D721Med (cell line): ENCODE results near the gene ADAMTS16.

Source experiments
- DNase-seq: peaks from one replicate; pipeline ENCODE4 v3.0.0; 2011; ENCODE audit warnings: low spot score; ENCODE audit not compliant: insufficient read length
- FAIRE-seq: peaks from 2 replicates; lab custom pipeline; 2011; peaks lifted over from hg19 to GRCh38; lab: Jason Lieb, UNC
- TF ChIP-seq, protein P1 (sequence below): IDR thresholded peaks from 2 replicates; pipeline ENCODE4 v1.5.1; 2012; ENCODE audit warnings: mild to moderate bottlenecking, control low read depth; ENCODE audit not compliant: insufficient read depth; ENCODE audit errors: missing control alignments

ADAMTS16 gene

DNA sequence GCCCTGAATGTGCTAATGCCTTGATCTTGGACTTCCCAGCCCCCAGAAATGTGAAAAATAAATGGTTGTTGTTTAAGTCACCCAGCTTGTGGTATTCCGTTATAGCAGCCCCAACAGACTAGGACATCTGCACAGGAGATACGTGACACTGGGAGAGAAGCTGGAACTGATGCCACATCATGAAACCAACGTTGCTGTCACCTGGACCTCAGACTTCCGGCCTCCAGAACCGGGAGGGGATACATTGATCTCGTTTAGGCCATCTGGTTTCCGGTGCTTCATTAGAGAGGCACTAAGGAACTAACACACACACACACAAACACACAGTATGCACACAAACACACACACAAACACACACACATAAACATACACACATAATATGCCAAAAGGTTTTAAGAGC, 207.3 kb downstream of the ADAMTS16 start:
- FAIRE-seq = no peak

DNA sequence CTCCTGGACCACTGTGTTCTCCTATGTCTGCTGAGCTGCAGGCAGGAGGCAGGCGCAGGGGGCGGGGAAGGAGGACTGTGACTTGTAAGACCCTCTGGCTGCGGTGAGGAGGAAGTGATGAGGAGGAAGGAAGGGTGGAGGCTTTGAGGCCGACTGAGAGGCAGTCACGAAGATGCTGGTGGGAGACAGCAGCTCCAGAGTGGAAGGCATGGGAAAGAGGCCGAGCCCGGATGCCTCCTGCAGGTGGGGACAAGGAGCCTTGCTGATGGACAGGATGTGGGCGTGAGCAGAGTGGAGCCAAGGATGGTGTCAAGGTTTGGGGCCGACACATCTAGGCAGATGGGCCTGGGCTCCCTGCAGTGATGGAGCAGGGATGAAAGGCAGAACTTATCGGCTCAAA, 208.0 kb downstream of the ADAMTS16 start:
- no peak for FAIRE-seq
- DNase-seq = no peak
- TF ChIP-seq, protein P1, sequence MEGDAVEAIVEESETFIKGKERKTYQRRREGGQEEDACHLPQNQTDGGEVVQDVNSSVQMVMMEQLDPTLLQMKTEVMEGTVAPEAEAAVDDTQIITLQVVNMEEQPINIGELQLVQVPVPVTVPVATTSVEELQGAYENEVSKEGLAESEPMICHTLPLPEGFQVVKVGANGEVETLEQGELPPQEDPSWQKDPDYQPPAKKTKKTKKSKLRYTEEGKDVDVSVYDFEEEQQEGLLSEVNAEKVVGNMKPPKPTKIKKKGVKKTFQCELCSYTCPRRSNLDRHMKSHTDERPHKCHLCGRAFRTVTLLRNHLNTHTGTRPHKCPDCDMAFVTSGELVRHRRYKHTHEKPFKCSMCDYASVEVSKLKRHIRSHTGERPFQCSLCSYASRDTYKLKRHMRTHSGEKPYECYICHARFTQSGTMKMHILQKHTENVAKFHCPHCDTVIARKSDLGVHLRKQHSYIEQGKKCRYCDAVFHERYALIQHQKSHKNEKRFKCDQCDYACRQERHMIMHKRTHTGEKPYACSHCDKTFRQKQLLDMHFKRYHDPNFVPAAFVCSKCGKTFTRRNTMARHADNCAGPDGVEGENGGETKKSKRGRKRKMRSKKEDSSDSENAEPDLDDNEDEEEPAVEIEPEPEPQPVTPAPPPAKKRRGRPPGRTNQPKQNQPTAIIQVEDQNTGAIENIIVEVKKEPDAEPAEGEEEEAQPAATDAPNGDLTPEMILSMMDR = no peak

More for the DNA sequence above, 207.3 kb downstream of the ADAMTS16 start:
- TF ChIP-seq, protein P1 = no peak
- no peak for DNase-seq

DNA sequence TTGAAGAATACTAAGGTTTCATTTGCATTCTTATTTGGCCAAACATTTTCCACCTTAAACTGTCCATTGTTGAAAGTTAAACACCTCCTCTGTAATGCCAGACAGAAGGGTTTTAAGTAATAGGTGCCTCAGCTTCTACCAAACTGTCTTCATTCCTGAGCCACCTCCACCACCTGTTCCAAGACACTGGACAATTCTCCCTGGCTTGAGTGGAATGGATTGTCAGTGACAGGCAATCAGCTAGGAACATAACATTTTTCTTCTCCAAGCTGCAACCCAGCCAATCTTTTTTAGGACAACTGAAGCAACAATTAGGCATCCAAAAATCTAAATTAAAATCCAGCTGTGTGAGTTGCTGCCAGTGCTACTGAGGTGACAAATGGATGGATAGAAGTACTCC, 208.4 kb downstream of the ADAMTS16 start:
- DNase-seq (no peak), FAIRE-seq (no peak)
- TF ChIP-seq, protein P1 = no peak

DNA sequence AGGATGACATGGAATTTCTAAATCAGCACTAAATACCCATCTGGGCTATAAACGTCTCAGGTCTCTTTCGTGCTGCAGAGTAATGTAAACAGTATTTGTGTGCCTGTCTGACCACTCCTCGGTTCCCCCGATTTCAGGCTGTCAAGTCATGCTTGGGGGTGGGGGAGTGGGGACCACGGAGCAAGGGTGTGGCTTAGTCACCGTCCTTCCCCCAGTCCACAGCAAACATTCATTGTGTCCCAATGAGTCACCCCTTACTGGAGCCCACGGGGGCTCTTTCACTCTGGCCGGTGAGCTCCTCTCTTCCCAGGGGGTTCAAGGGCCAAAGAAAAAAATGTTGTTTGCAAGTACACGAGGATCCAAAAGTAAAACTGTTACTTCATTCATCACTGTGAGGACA, 210.0 kb downstream of the ADAMTS16 start:
- TF ChIP-seq, protein P1 = no peak
- no peak for FAIRE-seq
- DNase-seq = no peak

DNA sequence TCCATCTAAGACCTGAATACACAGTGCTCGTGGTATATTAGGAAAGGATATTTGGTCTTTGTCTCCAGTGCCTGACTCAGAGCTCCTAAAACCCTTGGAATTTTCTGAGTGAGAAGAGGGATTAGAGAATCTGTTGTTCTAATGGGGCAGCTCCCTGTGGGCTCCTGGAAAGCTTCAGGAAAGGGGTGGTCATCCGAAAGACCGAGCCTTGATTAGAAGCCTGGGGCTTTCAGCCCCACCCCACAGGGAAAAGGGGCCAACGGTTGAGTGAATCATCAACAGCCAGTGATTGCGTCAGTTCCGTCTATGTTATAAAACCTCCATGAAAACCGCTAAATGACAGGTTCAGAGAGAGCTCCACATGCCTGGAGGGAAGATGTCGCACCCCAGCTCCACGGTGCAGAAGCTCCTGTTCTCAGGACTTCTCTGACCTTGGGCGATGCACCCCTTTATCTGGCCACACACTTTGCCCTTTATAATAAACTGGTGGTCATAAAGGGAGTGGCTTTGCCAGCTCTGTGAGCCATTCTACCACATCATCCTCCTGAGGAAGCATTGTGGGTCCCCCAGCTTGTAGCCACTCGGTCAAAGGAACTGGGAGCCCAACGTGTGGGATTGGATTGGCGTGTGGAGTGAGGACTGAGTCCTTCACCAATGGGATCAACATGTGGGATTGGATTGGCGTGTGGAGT, 211.3 kb downstream of the ADAMTS16 start:
- no peak for FAIRE-seq
- no peak for DNase-seq
- TF ChIP-seq, protein P1 = no peak

DNA sequence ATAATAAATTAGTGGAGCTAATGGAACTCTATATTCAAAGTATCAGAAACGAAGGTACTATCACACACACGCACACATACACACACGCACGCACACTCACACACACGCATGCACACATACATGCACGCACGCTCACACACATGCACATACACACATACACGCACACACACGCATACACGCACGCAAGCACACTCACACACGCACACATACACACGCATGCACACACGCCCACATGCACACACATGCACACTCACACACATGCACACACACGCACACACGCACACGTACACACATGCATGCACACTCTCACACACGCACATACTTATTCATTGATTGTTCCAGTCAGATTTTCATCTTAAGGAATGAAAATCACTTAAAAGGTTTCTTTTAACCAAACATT, 212.5 kb downstream of the ADAMTS16 start:
- DNase-seq = no peak
- FAIRE-seq = no peak
- TF ChIP-seq, protein P1 = no peak

DNA sequence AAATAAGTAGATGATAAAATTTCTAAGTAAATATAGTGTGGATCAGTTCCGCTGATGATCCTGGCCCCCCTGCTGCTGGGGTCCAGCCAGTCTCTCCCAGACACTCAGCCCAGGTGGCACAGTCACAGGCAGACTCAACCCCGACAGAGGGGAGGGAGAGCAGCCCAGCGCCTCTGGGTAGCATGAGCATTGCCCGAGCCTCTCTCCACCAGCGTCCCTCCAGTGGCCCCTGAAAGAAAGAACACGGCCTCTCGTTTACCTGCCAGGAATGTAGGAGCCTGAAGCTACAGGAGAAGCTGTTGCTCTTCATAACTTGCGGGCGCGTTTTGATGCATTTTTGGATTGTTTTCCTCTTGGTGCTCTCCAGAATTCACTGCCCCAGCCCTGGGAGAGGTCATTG, 213.6 kb downstream of the ADAMTS16 start:
- no peak for FAIRE-seq
- no peak for DNase-seq
- TF ChIP-seq, protein P1 = no peak
